ENCODE measurements around the gene SDR42E2.
A peak's percentile ranks its signal among the peaks of the same experiment; 100 is the strongest.
"Not testable (repeated sequence)": the region's sequence is repeated elsewhere in the genome, so short reads cannot be mapped to it uniquely, and the experiment has no call there.

The SDR42E2 gene

DNA sequence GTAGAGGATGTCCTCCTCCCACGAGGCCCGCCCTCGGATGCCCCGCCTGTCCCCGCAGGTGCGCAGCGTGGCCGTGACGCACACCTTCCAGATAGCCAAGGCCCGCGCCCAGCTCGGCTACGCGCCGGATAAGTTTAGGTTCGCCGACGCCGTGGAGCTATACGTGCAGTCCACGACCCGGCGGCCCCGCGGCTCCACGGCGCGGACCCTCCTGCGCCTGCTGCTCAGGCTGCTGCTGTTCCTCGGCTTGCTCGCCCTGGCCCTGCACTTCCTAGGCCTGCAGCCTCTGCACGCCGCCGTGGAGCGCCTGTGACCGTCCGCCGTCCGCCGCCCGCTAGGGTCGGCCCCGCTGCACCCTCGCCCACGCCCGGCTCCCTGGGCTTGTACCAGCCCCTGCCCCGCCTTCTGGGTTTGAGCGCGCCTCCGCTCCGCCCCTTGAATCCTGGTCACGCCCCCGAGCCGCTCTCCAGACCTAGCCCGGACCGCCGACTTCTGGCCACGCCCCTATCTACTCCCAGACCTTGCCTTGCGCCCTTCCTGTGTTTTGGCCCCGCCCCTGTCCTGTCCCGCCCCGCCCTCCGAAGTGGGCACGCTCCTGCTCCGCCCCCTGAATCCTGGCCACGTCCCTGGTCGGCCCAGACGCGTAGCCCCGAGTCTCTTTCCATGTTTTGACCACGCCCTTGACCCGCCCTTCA lies 27.9 kb downstream of the SDR42E2 start:
- no peak for FAIRE-seq
- DNase-seq (ENCODE audit: insufficient read length, low spot score): peak; percentile 67

DNA sequence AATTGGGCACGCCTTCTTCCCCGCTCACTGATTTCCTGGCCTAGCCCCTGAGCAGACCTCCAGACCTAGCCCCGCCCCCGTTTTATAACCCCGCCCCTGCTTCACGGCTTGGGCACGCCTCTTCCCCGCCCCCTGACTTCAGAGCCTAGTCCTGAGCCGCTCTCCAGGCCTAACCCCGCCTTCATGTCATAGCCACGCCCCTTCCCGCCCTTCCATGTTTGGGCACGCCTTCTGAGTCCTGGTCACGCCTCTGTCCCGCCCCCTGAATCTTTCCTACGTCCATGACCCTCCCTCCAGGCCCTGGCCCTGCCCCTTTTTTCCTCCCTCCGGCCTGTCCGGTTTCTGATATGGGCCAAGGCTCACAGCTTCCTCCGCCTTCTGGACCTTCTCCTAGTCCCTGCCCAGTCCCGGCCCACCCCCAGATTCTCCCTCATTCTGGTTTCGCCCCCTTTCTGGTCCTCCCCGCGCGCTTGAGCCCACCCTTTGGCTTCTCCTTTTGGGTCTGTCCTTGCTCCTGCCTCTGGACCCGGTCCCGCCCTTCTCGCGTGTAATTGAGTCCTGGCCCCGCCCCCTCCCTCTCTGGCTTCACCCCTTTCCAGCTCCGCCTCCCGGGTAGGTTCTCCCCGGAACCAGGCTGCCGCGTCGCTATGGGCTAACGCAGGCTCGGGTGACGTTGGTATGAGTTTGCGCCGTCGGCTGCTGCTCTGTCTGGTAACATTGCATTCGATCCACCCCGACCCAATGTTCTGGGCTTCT lies 28.6 kb downstream of the SDR42E2 start:
- DNase-seq (ENCODE audit: insufficient read length, low spot score) (peak; percentile 50), FAIRE-seq (peak; percentile 97)

DNA sequence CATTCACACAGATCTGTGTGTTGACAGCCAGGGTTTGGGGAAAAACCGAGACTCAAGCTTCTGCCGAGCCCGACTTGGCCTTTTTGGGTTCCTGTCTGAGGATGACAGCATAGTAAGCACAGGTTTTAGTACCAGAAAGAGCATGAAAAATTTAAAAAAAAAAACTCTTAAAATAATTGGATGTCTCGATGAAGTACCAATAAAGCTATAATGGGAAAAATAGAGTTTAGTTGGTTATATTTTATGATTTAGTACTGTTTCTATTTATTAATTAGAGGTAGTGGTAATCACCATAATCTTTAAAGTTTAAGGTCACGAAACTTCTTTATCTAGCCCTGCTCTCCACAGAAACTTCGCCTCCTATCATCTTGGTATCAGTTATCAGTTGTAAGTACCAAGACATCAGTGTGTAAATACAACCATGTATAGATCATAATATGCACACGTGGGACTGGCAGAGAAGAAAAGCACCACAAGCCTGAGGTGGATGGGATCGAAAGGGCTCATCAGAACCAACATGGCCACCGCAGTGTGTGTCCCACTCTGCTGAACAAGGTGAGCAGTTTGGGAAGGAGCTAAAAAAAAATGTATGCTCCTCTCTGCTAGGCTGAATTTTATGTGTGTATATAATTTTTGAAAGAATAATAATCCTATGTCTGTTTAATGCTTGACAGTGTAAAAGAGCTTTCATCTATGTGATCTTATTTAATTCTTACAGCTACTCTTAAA lies 29.4 kb downstream of the SDR42E2 start:
- FAIRE-seq (no peak), DNase-seq (ENCODE audit: insufficient read length, low spot score) (no peak)

DNA sequence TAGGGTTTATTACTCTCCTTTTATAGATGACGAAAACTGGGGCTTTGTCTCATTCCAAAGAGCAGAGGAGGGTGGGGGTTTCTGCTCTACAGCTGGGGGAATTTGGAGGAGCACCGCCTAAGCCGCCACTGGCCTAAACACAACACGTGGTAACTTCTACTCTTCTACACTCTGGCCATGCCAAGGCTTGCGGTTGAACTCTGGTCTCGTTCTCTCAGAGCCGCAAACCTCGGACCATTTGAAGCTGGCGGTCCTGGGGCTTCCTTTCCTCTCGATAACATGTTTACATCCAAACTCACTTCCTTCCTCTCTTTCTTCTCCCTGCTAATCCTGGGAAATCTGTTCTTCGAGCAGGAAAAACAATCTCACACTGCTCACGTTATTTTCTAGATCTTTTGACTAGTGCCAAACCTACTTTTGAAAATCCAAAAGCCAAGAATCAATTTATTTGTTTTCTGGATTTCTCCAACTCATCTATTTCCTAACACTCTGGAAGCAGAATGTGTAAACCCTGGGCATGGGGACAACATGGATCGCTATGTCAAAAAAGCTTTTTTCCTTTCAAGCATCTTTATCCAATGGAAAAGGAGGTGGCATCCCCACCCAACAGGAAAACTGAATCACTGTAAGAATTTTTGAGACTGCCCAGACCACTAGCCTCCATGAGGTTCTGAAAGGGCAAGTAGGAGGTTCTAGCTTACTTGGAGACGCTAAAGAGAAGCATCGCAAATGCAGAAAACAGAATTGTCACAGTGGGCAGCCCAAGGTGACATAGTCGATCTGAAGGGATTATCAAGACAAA lies 30.2 kb downstream of the SDR42E2 start:
- DNase-seq (ENCODE audit: insufficient read length, low spot score): no peak
- FAIRE-seq: peak; percentile 91

DNA sequence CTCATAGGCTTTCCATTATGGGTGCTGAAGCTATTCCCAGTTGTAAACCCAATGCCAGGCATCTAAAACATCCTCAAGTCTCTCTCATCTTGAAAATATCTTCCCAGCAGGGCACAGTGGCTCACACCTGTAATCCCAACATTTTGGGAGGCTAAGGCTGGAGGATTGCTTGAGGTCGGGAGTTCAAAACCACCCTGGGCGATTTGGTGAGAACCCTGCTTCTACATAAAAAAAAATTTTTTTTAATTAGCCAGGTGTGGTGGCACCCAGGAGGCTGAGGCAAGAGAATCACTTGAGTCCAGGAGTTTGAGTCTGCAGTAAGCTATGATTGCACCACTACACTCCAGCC lies 30.7 kb downstream of the SDR42E2 start:
- DNase-seq (ENCODE audit: insufficient read length, low spot score) (no peak), FAIRE-seq (no peak)

DNA sequence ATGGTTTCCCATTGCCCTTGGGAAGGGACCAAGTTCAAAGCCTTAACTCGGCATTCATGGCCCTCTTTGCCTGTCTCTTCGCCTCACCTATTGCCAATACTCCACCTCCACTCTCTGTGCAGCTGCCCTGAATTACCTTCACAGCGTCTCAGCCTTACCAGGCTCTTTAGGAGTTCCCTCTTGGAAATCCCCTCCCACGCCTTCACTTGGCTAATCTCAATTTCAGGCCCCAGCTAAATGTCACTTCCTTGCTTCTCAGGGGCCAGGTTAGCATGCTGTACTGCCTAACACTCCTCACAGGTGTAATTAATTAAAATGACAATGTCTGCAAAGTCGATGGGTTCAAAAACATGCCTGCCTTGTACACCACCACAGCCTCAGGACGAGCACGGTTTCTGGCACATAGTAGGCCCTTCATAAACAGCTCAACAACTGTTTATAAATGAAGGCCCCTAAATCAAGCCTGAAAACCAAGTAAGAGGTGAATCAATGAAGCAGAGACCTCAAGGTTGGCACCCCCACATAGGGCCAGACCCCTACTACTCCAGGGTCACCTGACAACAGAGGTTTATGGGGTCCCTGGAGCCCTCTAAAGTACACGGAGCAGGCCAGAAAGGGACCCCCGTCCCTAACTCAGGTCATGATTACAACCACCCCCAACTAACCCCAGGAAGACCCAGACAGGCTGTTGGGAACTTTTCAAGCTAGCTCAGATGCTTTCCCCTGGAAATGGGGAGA lies 32.6 kb downstream of the SDR42E2 start:
- no peak for DNase-seq (ENCODE audit: insufficient read length, low spot score)
- FAIRE-seq: no peak

DNA sequence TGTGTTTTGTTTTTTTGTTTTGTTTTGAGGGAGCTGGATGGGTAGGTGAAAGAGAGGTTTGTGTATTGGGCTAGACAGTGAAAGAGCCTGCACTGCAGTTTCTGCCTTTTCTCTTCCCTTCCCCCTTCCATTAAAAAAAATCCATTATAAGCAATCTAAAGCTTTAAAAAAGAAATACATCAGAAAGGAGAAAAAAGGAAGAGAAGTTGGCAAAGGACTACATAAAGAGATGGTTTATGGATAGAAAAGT lies 33.1 kb downstream of the SDR42E2 start:
- FAIRE-seq: no peak
- DNase-seq (ENCODE audit: insufficient read length, low spot score): no peak

DNA sequence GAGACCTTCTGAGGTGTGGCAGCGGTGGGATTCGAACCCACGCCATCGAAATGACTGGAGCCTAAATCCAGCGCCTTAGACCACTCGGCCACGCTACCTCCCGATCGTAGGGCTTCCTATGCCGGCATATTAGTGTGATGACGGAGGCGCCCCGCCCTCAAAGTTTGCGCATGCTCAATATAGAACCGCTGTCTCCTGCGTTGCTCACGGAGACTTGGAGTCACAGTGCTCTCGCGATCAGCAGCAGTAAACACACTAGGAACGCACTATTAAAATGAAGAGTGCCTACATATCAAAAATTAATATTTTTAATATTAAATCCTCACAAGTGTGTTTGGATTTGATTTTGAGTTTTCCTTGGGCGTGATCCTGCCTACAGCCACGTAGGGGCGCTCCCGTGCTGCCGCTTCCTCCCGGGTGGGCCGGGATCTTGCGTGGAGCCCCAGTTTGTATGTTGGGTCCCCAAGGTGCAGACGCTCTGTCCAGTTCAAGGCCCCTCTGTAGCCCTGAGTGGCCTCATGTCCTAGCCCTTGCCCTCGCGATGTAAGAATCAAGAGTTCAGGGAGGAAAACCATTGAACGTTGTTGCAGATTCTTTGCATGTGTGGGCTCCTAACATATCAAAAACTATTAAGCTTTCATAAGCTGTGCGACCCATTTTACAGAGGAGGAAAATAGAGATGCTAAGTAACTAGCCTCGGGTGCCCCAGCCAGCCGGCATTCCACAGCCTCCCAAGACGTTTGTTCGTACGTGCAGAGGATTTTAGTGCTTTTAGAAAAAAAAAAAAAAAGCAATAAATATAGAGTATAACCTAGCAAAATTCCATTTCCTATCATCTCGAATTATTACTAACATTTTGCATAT lies 33.6 kb downstream of the SDR42E2 start:
- FAIRE-seq: peak; percentile 44
- DNase-seq (ENCODE audit: insufficient read length, low spot score): no peak

DNA sequence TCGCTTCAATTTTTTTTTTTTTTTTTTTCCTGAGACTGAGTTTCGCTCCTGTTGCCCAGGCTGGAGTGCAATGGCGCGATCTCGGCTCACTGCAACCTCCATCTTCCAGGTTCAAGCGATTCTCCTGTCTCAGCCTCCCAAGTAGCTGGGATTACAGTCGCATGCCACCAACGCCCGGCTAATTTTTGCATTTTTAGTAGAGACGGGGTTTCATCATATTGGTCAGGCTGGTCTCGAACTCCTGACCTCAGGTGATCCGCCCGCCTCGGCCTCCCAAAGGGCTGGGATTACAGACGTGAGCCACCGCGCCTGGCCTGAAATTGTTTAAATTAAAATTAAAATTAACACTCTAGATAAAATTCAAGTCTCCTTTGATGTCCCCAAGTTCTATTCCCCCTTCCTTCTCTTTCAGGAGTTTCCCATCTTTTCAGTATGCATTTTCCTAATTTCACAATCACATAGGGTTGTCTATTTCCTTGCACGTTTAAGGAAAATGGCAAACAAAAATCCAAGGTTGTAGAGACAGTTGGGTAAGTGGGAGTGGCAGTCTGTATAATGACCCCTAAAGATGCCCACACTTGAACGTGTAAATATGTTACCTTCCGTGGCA lies 34.4 kb downstream of the SDR42E2 start:
- not testable (repeated sequence) for FAIRE-seq; DNase-seq (ENCODE audit: insufficient read length, low spot score)

DNA sequence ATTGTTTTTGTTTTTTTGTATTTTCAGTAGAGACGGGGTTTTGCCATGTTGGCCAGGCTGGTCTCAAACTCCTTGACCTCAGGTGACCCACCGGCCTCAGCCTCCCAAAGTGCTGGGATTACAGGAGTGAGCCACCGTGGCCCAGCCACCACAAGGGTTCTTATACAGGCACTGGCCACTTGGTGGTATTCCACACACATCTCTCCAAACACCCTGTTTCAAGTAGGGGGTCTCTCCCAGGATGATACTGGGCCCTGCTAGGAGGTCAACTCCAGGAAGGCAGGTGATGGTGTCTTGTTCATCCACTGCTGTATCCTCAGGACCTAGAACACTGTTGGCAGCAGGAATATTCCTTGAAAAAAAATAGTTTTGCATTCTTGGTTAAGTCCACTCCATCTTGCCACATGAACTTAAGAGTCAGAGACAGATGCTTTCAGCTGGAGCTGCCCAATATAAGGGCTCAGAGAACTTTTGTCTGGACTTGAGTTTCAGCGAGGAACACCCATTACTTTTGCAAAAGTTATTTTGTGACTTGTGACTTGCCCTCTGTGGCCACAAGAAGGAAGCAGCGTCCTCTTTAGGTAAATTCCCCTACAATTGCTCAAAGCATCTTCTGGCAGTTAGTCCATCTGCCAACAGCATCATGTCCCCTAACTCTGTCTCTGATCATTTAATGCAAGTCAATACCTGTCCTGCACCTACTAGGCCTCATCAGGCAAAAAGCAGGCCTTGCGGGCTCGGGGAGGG lies 36.4 kb downstream of the SDR42E2 start:
- FAIRE-seq (no peak), DNase-seq (ENCODE audit: insufficient read length, low spot score) (no peak)

DNA sequence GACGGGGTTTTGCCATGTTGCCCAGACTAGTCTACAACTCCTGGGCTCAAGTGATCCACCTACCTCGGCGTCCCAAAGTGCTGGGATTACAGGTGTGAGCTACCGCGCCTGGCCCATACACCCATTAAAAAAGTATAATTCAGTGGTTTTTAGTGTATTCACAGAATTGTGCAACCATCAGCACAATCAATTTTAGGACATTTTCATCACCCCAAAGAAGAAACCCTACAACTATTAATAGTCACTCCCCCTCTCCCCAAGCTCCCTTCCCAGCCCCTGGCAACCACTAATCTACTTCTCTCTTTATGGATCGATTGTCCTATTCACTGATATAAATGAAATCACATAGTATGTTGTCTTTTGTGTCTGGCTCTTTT lies 39.9 kb downstream of the SDR42E2 start:
- FAIRE-seq (no peak), DNase-seq (ENCODE audit: insufficient read length, low spot score) (no peak)

DNA sequence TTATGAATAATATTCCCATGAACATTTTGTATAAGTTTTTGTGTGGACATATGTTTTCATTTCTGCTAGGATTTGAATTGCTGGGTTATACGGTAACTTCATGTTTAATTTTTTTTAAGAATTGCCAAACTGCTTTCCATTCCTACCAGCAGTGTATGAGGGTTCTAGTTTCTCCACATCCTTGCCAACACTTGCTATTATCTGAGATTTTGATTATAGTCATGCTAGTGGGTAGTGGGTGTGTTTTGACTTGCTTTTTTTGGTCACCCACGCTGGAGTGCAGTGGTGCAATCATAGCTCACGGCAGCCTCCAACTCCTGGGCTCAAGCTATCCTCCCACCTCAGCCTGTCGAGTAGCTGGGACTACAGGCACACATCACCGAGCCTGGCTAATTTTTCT lies 40.8 kb downstream of the SDR42E2 start:
- no peak for DNase-seq (ENCODE audit: insufficient read length, low spot score)
- FAIRE-seq: no peak

DNA sequence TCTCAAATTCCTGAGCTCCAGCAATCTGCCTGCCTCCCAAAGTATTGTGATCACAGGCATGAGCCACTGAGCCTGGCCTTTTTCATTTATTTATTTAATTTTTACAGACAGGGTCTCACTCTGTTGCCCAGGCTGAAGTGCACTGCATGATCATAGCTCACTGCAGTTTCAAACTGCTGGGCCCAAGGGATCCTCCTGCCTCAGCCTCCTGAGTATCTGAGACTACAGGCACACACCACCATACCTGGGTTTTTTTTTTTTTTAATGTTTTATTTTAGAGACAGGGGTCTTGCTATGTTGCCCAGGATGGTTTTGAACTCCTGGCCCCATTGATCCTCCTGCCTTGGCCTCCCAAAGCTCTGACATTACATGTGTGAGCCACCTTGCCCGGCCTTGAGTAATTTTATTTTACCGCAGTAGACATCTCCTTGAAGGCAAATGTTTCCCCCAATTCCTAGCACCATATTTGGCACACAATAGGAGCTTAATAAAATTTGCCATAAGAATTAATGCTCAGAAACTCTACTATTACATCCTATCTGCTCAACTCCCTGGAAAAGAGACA lies 41.9 kb downstream of the SDR42E2 start:
- DNase-seq (ENCODE audit: insufficient read length, low spot score) (no peak), FAIRE-seq (no peak)

DNA sequence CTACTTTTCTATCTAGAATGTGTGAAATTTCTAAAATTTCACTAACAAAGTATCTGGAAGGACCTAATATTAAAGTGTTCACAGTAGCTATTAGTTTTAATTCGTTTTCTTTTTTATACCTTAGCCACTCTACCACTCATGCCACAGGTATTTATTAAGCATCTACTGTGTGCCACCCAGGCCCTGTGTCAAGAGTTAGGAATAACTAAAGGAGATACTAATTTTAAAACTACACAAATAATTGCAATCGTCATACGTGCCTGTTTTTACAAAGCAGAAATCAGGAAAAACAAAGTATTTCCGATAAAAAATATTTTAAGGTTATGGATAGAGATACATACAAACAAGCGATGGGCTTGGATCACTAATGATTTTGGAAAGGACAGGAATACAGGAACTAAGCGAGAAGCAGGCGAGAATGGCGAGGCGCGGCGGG lies 43.3 kb downstream of the SDR42E2 start:
- DNase-seq (ENCODE audit: insufficient read length, low spot score) (no peak), FAIRE-seq (no peak)

DNA sequence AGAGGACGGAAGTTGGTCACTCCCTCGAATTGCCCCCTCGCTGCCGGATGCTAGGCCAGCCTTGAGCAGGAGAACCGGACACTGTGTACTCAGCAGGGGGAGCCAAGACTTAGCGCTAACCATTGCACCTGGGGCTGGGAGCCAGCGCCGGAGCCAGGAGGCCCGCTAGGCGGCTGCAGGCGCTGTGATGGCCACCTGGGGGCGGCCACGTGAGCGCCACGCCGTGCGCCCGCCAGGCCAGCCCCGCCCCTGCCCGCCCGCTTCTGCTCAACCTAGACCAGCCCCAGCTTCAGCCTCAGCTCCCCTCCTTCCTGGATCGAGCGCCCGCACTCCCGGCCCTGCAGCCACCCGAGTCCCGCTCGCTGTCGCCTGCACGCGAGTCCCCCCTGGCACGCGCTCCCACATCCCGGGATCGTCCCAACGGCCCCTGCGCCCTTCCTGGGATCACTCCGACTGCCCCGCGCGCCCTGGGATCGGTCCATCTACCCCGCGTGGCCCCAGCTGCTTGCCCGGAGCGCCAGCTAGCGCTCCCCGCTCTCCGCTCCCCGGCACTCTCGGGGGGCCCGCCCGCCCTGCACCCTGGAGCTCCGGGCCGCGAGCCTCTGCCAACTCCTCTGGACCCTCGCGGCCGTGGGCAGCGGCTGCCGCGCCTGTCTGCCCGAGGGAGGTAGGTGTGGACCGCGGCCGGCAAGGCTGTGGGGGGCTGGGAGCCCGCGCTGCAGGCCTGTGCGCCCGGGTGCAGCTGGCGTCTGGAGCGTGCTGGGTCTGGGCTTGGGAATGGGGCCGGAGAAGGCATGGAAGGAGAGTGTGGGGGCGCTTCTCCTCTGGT lies 43.9 kb downstream of the SDR42E2 start, which contains the start of gene EEF2K:
Gene EEF2K (plus strand): TSS at position 266 of the 829 bp plus-strand sequence. CDS start 19,452 bp downstream, outside the sequence.
- peak; percentile 93 for FAIRE-seq

DNA sequence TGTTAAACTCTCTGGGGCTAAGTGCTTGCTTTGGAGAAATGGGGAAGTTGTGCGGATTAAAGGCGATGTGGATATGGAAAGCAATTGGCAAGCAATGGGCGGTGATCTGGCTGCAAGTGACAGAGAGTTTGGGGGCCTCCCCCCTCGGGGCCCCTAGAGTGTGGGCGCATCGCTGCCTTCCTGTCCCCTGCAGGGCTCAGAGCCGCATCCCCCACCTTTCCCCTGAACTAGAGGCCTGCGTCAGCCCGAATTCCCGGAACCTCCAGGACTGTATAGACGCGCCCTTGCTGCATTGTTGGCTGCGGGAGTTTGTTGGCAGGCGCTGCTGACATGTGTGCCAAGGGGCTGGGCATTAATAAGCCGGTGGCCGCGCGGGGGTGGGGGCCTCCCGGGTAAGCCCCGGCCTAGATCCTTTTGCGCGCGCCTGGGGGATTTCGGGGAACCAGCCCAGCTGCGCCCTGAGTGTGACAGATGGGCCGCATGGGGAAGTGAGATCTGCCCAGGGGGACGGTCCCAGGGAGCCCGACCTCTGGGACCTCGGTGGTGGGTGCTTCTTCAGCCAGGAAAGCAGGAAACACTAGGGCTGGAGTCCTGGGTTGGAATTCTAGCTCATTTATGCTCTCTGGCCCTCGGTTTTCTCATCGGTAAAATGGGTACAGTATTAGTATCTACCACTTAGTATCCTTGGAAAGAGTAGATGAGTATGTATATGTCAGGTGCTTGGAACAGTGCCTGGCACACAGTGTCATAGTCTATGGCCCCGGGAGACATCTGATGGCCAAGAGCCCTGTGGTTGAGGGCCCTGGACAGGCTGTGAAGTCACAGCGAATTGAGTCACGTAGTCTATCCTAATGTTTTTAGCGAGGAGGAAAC lies 44.8 kb downstream of the SDR42E2 start:
- DNase-seq (ENCODE audit: insufficient read length, low spot score) (no peak), FAIRE-seq (peak; percentile 53)

More for the DNA sequence above, 43.9 kb downstream of the SDR42E2 start, which contains the start of gene EEF2K:
- peak; percentile 83 for DNase-seq (ENCODE audit: insufficient read length, low spot score)
